ENCODE measurements around the gene SULT1A2.
"Not testable (repeated sequence)": the region's sequence is repeated elsewhere in the genome, so short reads cannot be mapped to it uniquely, and the experiment has no call there.

Gene SULT1A2

DNA sequence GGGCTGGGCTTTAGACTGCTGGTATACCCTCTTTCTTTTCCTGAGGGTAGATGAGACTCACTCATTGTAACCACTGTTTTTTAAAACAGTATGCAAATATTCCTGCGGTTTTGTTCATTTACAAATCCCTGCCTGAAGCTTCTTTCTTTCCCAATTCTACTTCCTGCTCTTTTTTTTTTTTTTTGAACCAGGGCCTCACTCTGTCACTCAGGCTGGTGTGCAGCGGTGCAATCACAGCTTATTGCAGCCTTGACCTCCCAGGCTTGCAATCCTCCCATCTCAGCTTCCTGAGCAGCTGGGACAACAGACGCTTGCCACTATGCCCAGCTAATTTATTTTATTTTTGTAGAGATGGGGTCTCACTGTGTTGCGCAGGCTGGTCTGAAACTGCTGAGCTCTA, 21.0 kb upstream of the SULT1A2 start:
- H3K27me3 ChIP-seq (ENCODE audit: control insufficient read depth, insufficient read depth, low read length) = no peaks in the 10 kb centered on the region
- no peaks in the 10 kb centered on the region for H3K9me3 ChIP-seq (ENCODE audit: control insufficient read depth, insufficient read depth, low read length)
- no peak overlapping the region for H3K4me3 ChIP-seq (ENCODE audit: low read depth, low read length)
- H3K9ac ChIP-seq (ENCODE audit: low read depth, low read length) = no peak overlapping the region
- H3K4me1 ChIP-seq (ENCODE audit: control insufficient read depth, insufficient read depth, low read length) = peaks cover 16% of the 10 kb centered on the region; the same call in 1 of the 2 replicates
- no peaks in the 10 kb centered on the region for H3K36me3 ChIP-seq (ENCODE audit: control insufficient read depth, insufficient read depth, low read length)
- H3K27ac ChIP-seq (ENCODE audit: low read depth, low read length) = peak overlapping the region; percentile 37

DNA sequence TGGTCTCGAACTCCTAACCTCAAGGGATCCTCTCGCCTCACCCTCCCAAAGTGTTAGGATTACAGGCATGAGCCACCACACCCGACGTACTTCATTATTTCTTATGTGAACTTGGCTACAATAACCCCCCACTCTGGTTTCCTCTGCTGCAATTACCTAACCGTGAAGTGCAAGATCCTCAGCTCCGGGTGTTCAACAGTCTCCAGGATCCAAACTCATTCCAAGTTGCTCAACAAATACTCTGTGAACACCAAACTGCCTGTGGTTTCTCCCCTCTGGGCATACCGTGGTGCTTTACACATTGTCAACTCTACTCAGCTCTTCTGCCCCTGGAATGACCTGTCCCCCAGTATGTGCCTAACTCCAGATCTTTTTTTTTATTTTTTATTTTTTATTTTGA, 19.8 kb upstream of the SULT1A2 start:
- H3K36me3 ChIP-seq (ENCODE audit: control insufficient read depth, insufficient read depth, low read length) = no peaks in the 10 kb centered on the region
- H3K4me1 ChIP-seq (ENCODE audit: control insufficient read depth, insufficient read depth, low read length) = peaks cover 11% of the 10 kb centered on the region; the same call in 1 of the 2 replicates
- no peaks in the 10 kb centered on the region for H3K27me3 ChIP-seq (ENCODE audit: control insufficient read depth, insufficient read depth, low read length)
- no peak overlapping the region for H3K9ac ChIP-seq (ENCODE audit: low read depth, low read length)
- H3K9me3 ChIP-seq (ENCODE audit: control insufficient read depth, insufficient read depth, low read length) = no peaks in the 10 kb centered on the region
- H3K27ac ChIP-seq (ENCODE audit: low read depth, low read length) = no peak overlapping the region
- no peak overlapping the region for H3K4me3 ChIP-seq (ENCODE audit: low read depth, low read length)

DNA sequence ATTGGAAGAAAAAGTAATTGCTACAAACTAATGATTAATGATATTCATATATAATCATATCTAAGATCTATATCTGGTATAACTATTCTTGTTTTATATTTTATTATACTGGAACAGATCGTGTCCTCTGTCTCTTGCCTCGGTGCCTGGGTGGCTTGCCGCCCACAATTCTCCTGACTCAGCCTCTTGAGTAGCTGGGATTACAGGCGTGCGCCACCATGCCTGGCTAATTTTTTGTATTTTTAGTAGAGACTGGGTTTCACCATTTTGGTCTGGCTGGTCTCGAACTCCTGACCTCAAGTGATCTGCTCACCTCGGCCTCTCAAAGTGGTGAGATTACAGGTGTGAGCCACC, 19.4 kb upstream of the SULT1A2 start:
- not testable (repeated sequence) for H3K36me3 ChIP-seq (ENCODE audit: control insufficient read depth, insufficient read depth, low read length); H3K4me3 ChIP-seq (ENCODE audit: low read depth, low read length); H3K9me3 ChIP-seq (ENCODE audit: control insufficient read depth, insufficient read depth, low read length); H3K9ac ChIP-seq (ENCODE audit: low read depth, low read length); H3K27ac ChIP-seq (ENCODE audit: low read depth, low read length); H3K4me1 ChIP-seq (ENCODE audit: control insufficient read depth, insufficient read depth, low read length); H3K27me3 ChIP-seq (ENCODE audit: control insufficient read depth, insufficient read depth, low read length)

DNA sequence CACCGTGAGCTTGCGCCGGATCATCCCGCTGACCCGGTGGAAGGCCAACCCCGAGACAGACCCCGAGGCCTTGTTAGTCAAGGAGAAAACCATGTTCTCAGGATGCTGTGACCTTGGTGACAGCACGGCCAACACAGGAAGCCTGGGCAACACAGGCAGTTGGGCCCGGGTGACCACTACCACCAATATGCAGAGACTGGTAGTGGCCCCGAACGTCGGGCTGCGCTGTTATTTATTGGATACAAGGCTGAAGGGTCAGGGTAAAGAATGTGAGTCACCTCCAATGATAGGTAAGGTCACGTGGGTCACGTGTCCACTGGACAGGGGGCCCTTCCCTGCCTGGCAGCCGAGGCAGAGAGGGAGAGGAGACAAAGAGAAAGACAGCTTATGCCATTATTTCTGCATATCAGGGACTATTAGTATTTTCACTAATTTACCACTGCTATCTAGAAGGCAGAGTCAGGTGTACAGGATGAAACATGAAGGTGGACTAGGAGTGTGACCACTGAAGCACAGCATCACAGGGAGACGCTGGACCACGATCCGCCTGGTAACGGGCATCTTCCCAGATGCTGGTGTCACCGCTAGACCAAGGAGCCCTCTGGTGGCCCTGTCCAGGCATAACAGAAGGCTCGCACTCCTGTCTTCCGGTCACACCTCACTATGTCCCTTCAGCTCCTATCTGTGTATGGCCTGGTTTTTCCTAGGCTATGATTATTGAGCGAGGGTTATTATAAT, 18.8 kb upstream of the SULT1A2 start:
- H3K27me3 ChIP-seq (ENCODE audit: control insufficient read depth, insufficient read depth, low read length); H3K36me3 ChIP-seq (ENCODE audit: control insufficient read depth, insufficient read depth, low read length); H3K4me1 ChIP-seq (ENCODE audit: control insufficient read depth, insufficient read depth, low read length); H3K27ac ChIP-seq (ENCODE audit: low read depth, low read length); H3K4me3 ChIP-seq (ENCODE audit: low read depth, low read length); H3K9me3 ChIP-seq (ENCODE audit: control insufficient read depth, insufficient read depth, low read length); H3K9ac ChIP-seq (ENCODE audit: low read depth, low read length): not testable (repeated sequence)

DNA sequence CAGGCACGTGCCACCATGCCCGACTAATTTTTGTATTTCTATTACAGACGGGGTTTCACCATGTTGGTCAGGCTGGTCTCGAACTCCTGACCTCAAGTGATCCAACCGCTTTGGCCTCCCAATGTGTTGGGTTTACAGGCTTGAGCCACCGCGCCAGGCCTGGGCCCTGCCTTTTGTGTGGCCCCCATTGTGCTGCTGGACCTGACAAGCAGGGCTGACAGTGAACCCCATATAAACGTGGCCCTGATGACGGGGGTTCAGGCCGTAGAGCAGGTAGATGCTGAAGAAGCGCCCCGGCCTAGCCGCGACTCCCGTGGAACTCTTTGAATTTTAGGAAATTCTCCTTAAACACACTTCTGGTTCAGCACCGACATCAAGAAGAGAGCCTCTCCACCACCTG, 17.7 kb upstream of the SULT1A2 start:
- H3K36me3 ChIP-seq (ENCODE audit: control insufficient read depth, insufficient read depth, low read length); H3K9ac ChIP-seq (ENCODE audit: low read depth, low read length); H3K4me3 ChIP-seq (ENCODE audit: low read depth, low read length); H3K27me3 ChIP-seq (ENCODE audit: control insufficient read depth, insufficient read depth, low read length); H3K27ac ChIP-seq (ENCODE audit: low read depth, low read length); H3K9me3 ChIP-seq (ENCODE audit: control insufficient read depth, insufficient read depth, low read length); H3K4me1 ChIP-seq (ENCODE audit: control insufficient read depth, insufficient read depth, low read length): not testable (repeated sequence)

DNA sequence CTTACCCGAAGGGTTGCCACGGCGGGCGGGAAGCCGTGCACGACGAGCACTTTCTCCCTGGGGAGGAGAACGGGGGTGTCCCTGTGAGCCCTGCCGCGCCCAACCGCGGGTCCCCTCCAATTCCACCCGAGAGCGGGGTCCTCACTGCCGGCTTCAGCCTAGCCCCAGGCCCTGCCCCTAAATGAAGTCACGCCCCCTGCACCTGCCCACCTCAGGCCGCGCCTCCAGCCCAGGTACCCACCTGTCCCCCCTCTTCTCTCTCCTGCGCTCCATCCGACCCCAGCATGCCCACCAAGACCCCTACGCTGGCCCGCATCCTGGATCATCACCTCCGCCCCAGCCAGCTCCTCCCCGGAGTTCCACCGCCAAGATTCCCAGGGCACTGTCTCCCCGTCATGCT, 17.1 kb upstream of the SULT1A2 start:
- not testable (repeated sequence) for H3K27me3 ChIP-seq (ENCODE audit: control insufficient read depth, insufficient read depth, low read length); H3K9me3 ChIP-seq (ENCODE audit: control insufficient read depth, insufficient read depth, low read length); H3K4me1 ChIP-seq (ENCODE audit: control insufficient read depth, insufficient read depth, low read length); H3K9ac ChIP-seq (ENCODE audit: low read depth, low read length); H3K4me3 ChIP-seq (ENCODE audit: low read depth, low read length); H3K27ac ChIP-seq (ENCODE audit: low read depth, low read length); H3K36me3 ChIP-seq (ENCODE audit: control insufficient read depth, insufficient read depth, low read length)

DNA sequence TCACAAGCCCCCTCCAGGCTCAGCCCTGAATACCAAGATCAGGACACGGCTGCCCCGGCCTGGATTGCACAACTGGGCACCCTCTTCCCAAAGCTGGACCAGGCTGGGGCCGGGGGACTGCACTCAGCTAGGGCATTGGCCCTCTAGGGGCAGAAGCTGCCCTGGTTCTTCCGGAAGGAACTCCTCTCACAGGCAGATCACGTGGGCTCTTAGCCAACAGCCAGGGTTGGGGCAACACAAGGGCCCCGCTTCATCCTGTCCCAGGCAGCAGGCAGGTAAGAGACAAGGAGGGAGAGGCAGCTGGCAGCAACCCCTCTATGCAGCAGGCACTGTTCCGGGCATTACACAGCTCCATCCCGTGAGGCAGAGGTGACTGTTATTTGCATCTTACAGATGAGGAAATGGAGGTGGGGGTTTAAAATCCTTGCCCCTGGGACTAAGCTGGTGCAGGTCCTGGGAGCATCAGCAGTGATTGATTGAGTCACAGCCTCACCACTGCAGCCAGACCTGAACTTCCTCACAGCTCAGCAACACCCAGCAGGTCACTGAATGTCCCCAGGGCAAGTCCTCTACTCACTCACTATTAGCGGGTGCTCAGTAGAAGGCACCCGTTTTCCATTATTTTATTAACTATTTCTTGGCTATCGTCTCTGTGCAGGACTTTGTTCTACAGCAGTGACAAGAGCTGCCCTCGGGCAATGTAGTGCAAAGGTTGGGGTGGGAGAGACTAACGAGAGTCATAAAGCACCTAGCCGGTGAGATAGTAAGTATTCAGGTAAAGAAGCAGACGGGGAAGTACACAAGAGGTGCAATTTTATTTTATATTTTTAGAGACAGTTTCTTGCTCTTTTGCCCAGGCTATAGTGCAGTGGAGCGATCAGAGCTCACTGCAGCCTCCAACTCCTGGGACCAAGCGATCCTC, 15.8 kb upstream of the SULT1A2 start:
- H3K9ac ChIP-seq (ENCODE audit: low read depth, low read length); H3K4me1 ChIP-seq (ENCODE audit: control insufficient read depth, insufficient read depth, low read length); H3K36me3 ChIP-seq (ENCODE audit: control insufficient read depth, insufficient read depth, low read length); H3K4me3 ChIP-seq (ENCODE audit: low read depth, low read length); H3K27ac ChIP-seq (ENCODE audit: low read depth, low read length); H3K27me3 ChIP-seq (ENCODE audit: control insufficient read depth, insufficient read depth, low read length); H3K9me3 ChIP-seq (ENCODE audit: control insufficient read depth, insufficient read depth, low read length): not testable (repeated sequence)

DNA sequence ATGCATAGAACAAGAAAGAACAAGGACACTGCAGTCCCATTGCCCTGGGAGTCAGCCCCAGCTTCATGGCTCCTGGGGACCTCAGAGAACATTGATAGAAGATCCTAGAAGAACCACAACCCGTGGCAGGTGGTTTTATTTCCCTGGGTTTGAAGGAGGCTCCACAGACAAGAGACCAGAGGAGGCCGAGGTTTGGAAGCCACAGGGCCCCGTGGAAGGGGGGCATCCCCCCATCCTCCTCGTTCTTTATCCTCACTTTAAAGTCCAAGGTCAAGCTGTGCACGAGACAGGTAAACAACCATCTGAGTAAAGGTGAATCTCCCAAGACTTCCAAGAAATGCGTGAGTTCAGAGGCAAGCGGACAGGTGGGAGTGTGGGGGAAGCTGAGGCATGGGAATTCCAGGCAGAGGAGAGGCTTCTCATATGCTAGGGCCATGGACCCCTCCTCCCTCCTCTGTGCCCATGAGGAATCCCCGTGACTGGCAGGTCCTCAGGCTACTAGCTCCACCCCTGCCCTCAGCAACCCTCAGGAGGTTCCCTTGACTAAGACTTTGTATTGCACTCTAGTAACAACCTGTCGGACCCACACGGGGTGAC, 13.8 kb upstream of the SULT1A2 start:
- H3K9ac ChIP-seq (ENCODE audit: low read depth, low read length) = no peak overlapping the region

DNA sequence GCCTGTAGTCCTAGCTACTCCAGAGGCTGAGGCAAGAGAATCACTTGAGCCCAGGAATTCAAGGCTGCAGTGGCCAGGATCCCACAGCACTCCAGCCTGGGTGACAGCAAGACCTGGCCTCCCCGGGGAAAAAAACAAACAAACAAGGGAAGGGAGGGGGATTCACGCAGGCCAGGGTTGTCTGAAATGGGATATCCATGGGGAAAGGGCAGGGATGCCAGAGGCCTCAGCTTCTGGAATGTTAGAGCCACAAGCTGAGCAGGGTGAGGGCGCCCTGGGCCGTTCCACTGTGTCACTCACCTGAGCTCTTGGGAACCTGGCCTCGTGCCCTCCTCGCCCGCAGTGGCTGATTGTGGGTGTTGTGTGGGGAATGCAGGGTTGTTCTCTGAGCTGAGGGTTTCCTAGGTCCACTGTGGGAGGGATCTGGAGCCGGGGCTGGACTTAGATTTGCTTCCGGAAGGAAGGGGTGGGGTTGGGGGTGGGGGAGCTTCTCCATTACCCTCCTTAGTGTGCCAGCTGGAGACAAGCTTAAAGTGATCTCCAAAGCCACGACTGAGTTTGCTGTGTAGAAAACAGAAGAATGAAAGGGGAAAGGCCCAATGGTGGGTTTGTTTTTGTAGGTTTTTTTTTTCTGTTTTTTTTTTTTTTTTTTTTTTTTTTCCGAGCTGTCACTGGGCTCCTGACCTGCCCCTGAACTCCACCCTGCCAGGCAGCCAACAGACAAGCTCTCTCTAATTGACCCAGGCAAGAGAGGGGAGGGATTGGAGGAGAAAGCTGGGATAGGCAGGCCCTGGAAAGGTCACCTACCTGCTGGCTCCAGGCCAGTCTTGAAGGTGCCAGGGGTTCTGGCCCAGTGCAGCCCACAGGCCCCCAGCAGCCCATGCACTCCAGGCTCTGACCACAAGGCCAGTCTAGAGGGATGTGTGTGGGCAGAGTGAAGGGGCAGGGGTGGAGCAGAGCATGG, 13.1 kb upstream of the SULT1A2 start, which contains the start of gene SULT1A1:
TSS of gene SULT1A1 (minus strand) at position 414 of the 964 bp plus-strand sequence. CDS start 1,189 bp downstream, outside the sequence.
- H3K4me1 ChIP-seq (ENCODE audit: control insufficient read depth, insufficient read depth, low read length) = 0 out of 2 replicates have a peak, but pooled peaks cover 2% of the 10 kb centered on the region
- H3K36me3 ChIP-seq (ENCODE audit: control insufficient read depth, insufficient read depth, low read length) = no peaks in the 10 kb centered on the region
- no peak within 1 kb of the TSS for H3K4me3 ChIP-seq (ENCODE audit: low read depth, low read length)
- no peaks in the 10 kb centered on the region for H3K9me3 ChIP-seq (ENCODE audit: control insufficient read depth, insufficient read depth, low read length)
- no peak within 1 kb of the TSS for H3K27ac ChIP-seq (ENCODE audit: low read depth, low read length)
- no peak within 1 kb of the TSS for H3K9ac ChIP-seq (ENCODE audit: low read depth, low read length)
- H3K27me3 ChIP-seq (ENCODE audit: control insufficient read depth, insufficient read depth, low read length) = no peaks in the 10 kb centered on the region

More for the DNA sequence above, 13.8 kb upstream of the SULT1A2 start:
- no peaks in the 10 kb centered on the region for H3K9me3 ChIP-seq (ENCODE audit: control insufficient read depth, insufficient read depth, low read length)
- H3K4me3 ChIP-seq (ENCODE audit: low read depth, low read length) = no peak overlapping the region
- H3K36me3 ChIP-seq (ENCODE audit: control insufficient read depth, insufficient read depth, low read length) = no peaks in the 10 kb centered on the region
- 0 out of 2 replicates have a peak, but pooled peaks cover 2% of the 10 kb centered on the region for H3K4me1 ChIP-seq (ENCODE audit: control insufficient read depth, insufficient read depth, low read length)
- no peak overlapping the region for H3K27ac ChIP-seq (ENCODE audit: low read depth, low read length)
- no peaks in the 10 kb centered on the region for H3K27me3 ChIP-seq (ENCODE audit: control insufficient read depth, insufficient read depth, low read length)

DNA sequence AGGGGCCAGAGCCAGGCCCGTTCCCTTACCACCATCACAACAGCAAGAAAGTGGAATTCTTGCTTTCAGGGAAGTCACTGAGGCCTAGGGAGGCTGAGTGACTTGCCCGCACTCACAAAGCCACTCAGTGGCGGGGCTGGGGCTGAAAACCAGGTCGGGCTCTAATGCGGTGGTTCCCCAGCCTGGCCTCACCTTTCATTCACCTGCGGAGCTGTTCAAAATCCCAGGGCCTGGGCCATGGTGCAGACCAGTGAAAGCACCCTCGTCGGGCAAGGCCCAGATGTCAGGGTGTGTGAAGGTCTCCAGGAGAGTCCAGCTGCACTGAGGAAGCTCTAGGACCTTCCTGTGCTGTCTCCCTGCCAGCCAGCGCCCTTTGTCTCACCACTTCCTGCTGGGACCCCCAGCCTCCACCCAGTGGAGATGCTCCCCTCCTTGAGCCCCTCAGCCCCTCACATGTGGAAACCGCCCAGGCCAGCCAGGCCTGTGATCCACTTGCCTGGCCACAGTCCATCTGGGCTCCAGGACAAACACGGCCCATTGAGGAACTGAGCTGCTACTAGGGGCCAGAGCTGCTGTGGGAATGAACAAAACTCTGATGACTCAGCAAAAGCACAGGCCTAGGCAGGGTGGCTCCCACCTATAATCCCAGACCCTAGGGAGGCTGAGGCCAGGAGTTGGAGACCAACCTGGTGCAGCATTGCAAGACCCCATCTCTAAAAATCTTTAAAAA, 12.2 kb upstream of the SULT1A2 start:
- not testable (repeated sequence) for H3K9ac ChIP-seq (ENCODE audit: low read depth, low read length); H3K4me1 ChIP-seq (ENCODE audit: control insufficient read depth, insufficient read depth, low read length); H3K9me3 ChIP-seq (ENCODE audit: control insufficient read depth, insufficient read depth, low read length); H3K36me3 ChIP-seq (ENCODE audit: control insufficient read depth, insufficient read depth, low read length); H3K27me3 ChIP-seq (ENCODE audit: control insufficient read depth, insufficient read depth, low read length); H3K27ac ChIP-seq (ENCODE audit: low read depth, low read length); H3K4me3 ChIP-seq (ENCODE audit: low read depth, low read length)

Data from HUES48 (cell line).